Brain microvascular endothelial cell (primary cell): ENCODE results near the gene HINFP.

Source experiments
- DNase-seq: peaks from one replicate; pipeline ENCODE4 v3.0.0-alpha.2; 2020
- H3K27ac ChIP-seq: fragments of 250-450 bp; sonication (Bioruptor Pico); 2 replicates; pipeline ENCODE4 v1.5.1; 2020; ENCODE audit warnings: mild to moderate bottlenecking, moderate library complexity
- H3K27me3 ChIP-seq: fragments of 250-450 bp; sonication (Bioruptor Pico); replicated peaks from 2 replicates; pipeline ENCODE4 v1.5.1; 2020; ENCODE audit warnings: mild to moderate bottlenecking
- H3K36me3 ChIP-seq: fragments of 250-450 bp; sonication (Bioruptor Pico); replicated peaks from 2 replicates; pipeline ENCODE4 v1.5.1; 2020; ENCODE audit warnings: mild to moderate bottlenecking
- H3K4me3 ChIP-seq: 2 replicates; pipeline ENCODE4 v1.5.1; 2011; ENCODE audit warnings: low read depth, mild to moderate bottlenecking, control low read depth, low read length, moderate library complexity
- CTCF ChIP-seq: IDR thresholded peaks from 2 replicates; pipeline ENCODE4 v1.5.1; 2011; ENCODE audit warnings: low read depth, mild to moderate bottlenecking, moderate library complexity, low read length, control low read depth, inconsistent platforms; ENCODE audit errors: missing control alignments
- in situ Hi-C: cut with HindIII; loops from 2 replicates; pipeline ENCODE4 v1.10.0; 2017; ENCODE audit warnings: low sequenced_read_pairs, low pct_ligation_motif_present

HINFP gene

GRCh38 chr11:119085437-119085847 is 35.9 kb upstream of the HINFP start:
- in situ Hi-C loops = no loop called here
- Histone ChIP-seq H3K27ac (peak overlapping the region; percentile 81), H3K4me3 (peak overlapping the region; percentile 86), H3K27me3 (no peaks in the 10 kb centered on the region), H3K36me3 (peaks cover 4% of the 10 kb centered on the region)
- no peak for DNase-seq
- TF ChIP-seq CTCF = no peak

- no peak overlapping the region for H3K4me3 ChIP-seq
- no peak for TF ChIP-seq CTCF
- peaks cover 7% of the 10 kb centered on the region for H3K36me3 ChIP-seq
- DNase-seq = no peak
- no peaks in the 10 kb centered on the region for H3K27me3 ChIP-seq
- in situ Hi-C loops = no loop called here
- H3K27ac ChIP-seq = no peak overlapping the region
Observed at GRCh38 chr11:119087123-119087522, 34.3 kb upstream of the HINFP start.

GRCh38 chr11:119087747-119088241 is 33.6 kb upstream of the HINFP start:
- H3K27me3 ChIP-seq = no peaks in the 10 kb centered on the region
- in situ Hi-C loops = no loop called here
- TF ChIP-seq CTCF = no peak

GRCh38 chr11:119088406-119088805 is 33.0 kb upstream of the HINFP start:
- DNase-seq = no peak
- TF ChIP-seq CTCF = no peak
- Histone ChIP-seq H3K27ac (no peak overlapping the region), H3K27me3 (no peaks in the 10 kb centered on the region), H3K36me3 (peaks cover 16% of the 10 kb centered on the region), H3K4me3 (no peak overlapping the region)
- in situ Hi-C loops = no loop called here

More at GRCh38 chr11:119087747-119088241, 33.6 kb upstream of the HINFP start:
- H3K4me3 ChIP-seq = no peak overlapping the region
- peaks cover 13% of the 10 kb centered on the region for H3K36me3 ChIP-seq
- no peak overlapping the region for H3K27ac ChIP-seq
- no peak for DNase-seq

GRCh38 chr11:119089319-119089718 is 32.1 kb upstream of the HINFP start:
- no peak for DNase-seq
- H3K27me3 ChIP-seq = no peaks in the 10 kb centered on the region
- in situ Hi-C loops = no loop called here
- TF ChIP-seq CTCF = no peak
- no peak overlapping the region for H3K27ac ChIP-seq
- H3K4me3 ChIP-seq = no peak overlapping the region
- H3K36me3 ChIP-seq = peaks cover 16% of the 10 kb centered on the region

GRCh38 chr11:119091178-119091577 is 30.2 kb upstream of the HINFP start:
- Histone ChIP-seq H3K36me3 (peaks cover 16% of the 10 kb centered on the region), H3K27me3 (no peaks in the 10 kb centered on the region), H3K27ac (no peak overlapping the region), H3K4me3 (no peak overlapping the region)
- no peak for TF ChIP-seq CTCF
- no peak for DNase-seq
- in situ Hi-C loops = no loop called here
